Measurements from ENCODE around the gene CATSPERB. TPM values are rescaled to one million over a fixed set of nuclear protein-coding genes. Genes with fewer than 3 reads are reported as not detected.
"Not testable (repeated sequence)": the region's sequence is repeated elsewhere in the genome, so short reads cannot be mapped to it uniquely, and the experiment has no call there.

The CATSPERB gene
- total RNA-seq, 2 experiments from 2014 or later: 5.3 to 7.1 TPM

DNA sequence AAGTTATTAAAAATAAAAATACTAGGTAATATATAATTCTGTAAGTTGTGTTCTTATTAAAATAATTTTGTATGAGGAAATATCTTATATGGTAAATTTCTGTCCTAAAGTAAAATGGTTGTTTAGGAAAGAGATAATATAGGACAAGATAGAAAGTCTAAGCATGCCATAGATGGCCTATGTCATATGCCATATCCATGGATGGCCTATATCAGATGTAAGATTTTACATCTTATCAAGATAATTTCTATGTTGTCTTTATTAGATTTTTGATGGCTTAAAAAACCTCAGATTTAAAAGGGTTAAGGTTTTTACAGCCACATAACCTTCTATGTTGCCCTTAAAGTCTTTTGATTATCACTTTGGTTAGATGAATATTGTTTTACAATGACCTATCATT is 52.6 kb downstream of the CATSPERB start:
- Histone ChIP-seq H3K36me3 (ENCODE audit: insufficient read depth, low read length) (no peaks in the 10 kb centered on the region), H3K27me3 (ENCODE audit: control insufficient read depth in 1 of 2, insufficient read depth in 2 of 2, low read length in 2 of 2) (no peaks in the 10 kb centered on the region), H3K9me3 (ENCODE audit: control insufficient read depth in 1 of 2, insufficient read depth in 1 of 2, low read length in 2 of 2) (no peaks in the 10 kb centered on the region), H3K4me1 (ENCODE audit: insufficient read depth, low read length) (no peaks in the 10 kb centered on the region), H3K27ac (ENCODE audit: low read depth in 1 of 2, low read length in 2 of 2) (no peak overlapping the region), H3K4me3 (ENCODE audit: low read length) (no peak overlapping the region)
- Mint-ChIP-seq H3K4me3 (no peak overlapping the region), H3K36me3 (ENCODE audit: low read depth) (peaks cover 31% of the 10 kb centered on the region), H3K9me3 (no peaks in the 10 kb centered on the region), H3K27me3 (no peaks in the 10 kb centered on the region), H3K4me1 (ENCODE audit: low read depth) (no peaks in the 10 kb centered on the region), H3K27ac (no peak overlapping the region)
- CTCF ChIA-PET: no interaction called here
- POLR2A ChIA-PET: no interaction called here
- ATAC-seq (ENCODE audit: poor library complexity) (no peak), DNase-seq (no peak)
- intact Hi-C loops (cut with DNase I, micrococcal nuclease): no loop called here
- TF ChIP-seq, protein P1, sequence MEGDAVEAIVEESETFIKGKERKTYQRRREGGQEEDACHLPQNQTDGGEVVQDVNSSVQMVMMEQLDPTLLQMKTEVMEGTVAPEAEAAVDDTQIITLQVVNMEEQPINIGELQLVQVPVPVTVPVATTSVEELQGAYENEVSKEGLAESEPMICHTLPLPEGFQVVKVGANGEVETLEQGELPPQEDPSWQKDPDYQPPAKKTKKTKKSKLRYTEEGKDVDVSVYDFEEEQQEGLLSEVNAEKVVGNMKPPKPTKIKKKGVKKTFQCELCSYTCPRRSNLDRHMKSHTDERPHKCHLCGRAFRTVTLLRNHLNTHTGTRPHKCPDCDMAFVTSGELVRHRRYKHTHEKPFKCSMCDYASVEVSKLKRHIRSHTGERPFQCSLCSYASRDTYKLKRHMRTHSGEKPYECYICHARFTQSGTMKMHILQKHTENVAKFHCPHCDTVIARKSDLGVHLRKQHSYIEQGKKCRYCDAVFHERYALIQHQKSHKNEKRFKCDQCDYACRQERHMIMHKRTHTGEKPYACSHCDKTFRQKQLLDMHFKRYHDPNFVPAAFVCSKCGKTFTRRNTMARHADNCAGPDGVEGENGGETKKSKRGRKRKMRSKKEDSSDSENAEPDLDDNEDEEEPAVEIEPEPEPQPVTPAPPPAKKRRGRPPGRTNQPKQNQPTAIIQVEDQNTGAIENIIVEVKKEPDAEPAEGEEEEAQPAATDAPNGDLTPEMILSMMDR (IDR thresholded peaks at IDR 0.05): no peak

DNA sequence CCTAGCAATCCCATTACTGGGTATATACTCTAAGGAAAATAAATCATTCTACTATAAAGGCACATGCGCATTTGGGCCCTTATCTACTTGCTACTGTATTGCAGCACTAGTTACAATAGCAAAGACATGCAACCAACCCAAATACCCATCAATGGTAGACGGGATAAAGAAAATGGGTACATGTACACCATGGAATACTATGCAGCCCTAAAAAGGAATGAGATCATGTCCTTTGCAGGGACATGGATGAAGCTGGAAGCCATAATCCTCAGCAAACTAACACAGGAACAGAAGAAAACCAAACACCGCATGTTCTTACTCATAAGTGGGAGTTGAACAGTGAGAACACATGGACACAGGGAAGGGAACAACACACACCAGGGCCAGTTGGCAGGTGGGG is 54.2 kb downstream of the CATSPERB start:
- H3K36me3 Mint-ChIP-seq (ENCODE audit: low read depth): peaks cover 31% of the 10 kb centered on the region
- H3K4me1 ChIP-seq (ENCODE audit: insufficient read depth, low read length); H3K9me3 Mint-ChIP-seq; H3K27ac ChIP-seq (ENCODE audit: low read depth in 1 of 2, low read length in 2 of 2); H3K27me3 Mint-ChIP-seq; DNase-seq; H3K9me3 ChIP-seq (ENCODE audit: control insufficient read depth in 1 of 2, insufficient read depth in 1 of 2, low read length in 2 of 2); H3K36me3 ChIP-seq (ENCODE audit: insufficient read depth, low read length); intact Hi-C loops (cut with DNase I, micrococcal nuclease); CTCF ChIA-PET; H3K27me3 ChIP-seq (ENCODE audit: control insufficient read depth in 1 of 2, insufficient read depth in 2 of 2, low read length in 2 of 2); H3K4me1 Mint-ChIP-seq (ENCODE audit: low read depth); H3K4me3 ChIP-seq (ENCODE audit: low read length); H3K27ac Mint-ChIP-seq; POLR2A ChIA-PET; H3K4me3 Mint-ChIP-seq; ATAC-seq (ENCODE audit: poor library complexity): not testable (repeated sequence)

DNA sequence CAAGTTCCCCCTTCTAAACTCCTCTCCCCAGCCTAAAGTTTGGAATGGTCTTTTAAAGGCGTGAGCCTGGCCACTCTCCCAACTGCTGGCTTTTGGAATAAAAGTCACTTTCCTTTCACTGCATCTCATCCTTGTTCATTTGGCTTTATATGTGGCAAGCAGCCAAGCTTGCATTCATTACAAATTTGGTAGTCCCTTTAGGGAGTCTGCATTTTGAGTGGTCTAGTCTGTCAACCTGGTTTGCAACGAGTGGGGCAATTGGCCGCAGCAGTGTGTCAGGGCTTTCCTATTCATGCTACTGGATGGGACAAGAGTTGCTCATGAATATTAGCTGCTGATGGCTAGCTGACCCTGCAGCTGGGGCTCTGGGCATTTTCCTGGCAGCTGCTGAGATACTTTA is 57.0 kb downstream of the CATSPERB start:
- Mint-ChIP-seq H3K4me1 (ENCODE audit: low read depth) (no peaks in the 10 kb centered on the region), H3K27me3 (no peaks in the 10 kb centered on the region), H3K4me3 (no peak overlapping the region), H3K27ac (no peak overlapping the region), H3K36me3 (ENCODE audit: low read depth) (peaks cover 22% of the 10 kb centered on the region), H3K9me3 (no peaks in the 10 kb centered on the region)
- Histone ChIP-seq H3K36me3 (ENCODE audit: insufficient read depth, low read length) (no peaks in the 10 kb centered on the region), H3K27ac (ENCODE audit: low read depth in 1 of 2, low read length in 2 of 2) (no peak overlapping the region), H3K4me1 (ENCODE audit: insufficient read depth, low read length) (no peaks in the 10 kb centered on the region), H3K9me3 (ENCODE audit: control insufficient read depth in 1 of 2, insufficient read depth in 1 of 2, low read length in 2 of 2) (no peaks in the 10 kb centered on the region), H3K27me3 (ENCODE audit: control insufficient read depth in 1 of 2, insufficient read depth in 2 of 2, low read length in 2 of 2) (no peaks in the 10 kb centered on the region), H3K4me3 (ENCODE audit: low read length) (no peak overlapping the region)
- no peak for ATAC-seq (ENCODE audit: poor library complexity)
- POLR2A ChIA-PET: no interaction called here
- TF ChIP-seq, protein P1 (IDR thresholded peaks at IDR 0.05): no peak
- intact Hi-C loops (cut with DNase I, micrococcal nuclease): no loop called here
- DNase-seq: no peak
- CTCF ChIA-PET: no interaction called here

DNA sequence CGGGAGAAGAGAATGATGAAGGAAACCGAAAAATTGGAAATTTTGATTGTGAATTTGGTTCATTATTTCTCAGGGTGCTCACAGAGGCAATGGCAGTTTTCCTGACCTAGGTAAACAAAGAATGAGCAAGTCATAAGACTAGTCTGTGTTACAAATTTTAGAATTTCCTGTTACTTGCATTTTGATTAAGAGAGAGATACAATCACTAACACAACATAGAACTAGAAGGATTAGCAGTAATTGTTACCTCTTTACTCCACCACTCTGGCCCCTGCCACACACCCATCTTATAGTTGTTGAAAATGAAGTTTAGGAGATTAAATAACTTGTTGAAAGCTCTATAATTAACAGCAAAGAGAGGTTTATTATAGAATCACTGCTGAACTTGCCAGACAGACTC is 62.0 kb downstream of the CATSPERB start:
- Histone ChIP-seq H3K27me3 (ENCODE audit: control insufficient read depth in 1 of 2, insufficient read depth in 2 of 2, low read length in 2 of 2) (no peaks in the 10 kb centered on the region), H3K4me3 (ENCODE audit: low read length) (no peak overlapping the region), H3K27ac (ENCODE audit: low read depth in 1 of 2, low read length in 2 of 2) (no peak overlapping the region), H3K9me3 (ENCODE audit: control insufficient read depth in 1 of 2, insufficient read depth in 1 of 2, low read length in 2 of 2) (no peaks in the 10 kb centered on the region), H3K36me3 (ENCODE audit: insufficient read depth, low read length) (no peaks in the 10 kb centered on the region), H3K4me1 (ENCODE audit: insufficient read depth, low read length) (no peaks in the 10 kb centered on the region)
- Mint-ChIP-seq H3K4me3 (no peak overlapping the region), H3K9me3 (no peaks in the 10 kb centered on the region), H3K27me3 (no peaks in the 10 kb centered on the region), H3K36me3 (ENCODE audit: low read depth) (peaks cover 30% of the 10 kb centered on the region), H3K4me1 (ENCODE audit: low read depth) (no peaks in the 10 kb centered on the region), H3K27ac (no peak overlapping the region)
- POLR2A ChIA-PET: no interaction called here
- intact Hi-C loops (cut with DNase I, micrococcal nuclease): no loop called here
- TF ChIP-seq, protein P1 (IDR thresholded peaks at IDR 0.05): no peak
- CTCF ChIA-PET: no interaction called here
- no peak for ATAC-seq (ENCODE audit: poor library complexity)
- no peak for DNase-seq

DNA sequence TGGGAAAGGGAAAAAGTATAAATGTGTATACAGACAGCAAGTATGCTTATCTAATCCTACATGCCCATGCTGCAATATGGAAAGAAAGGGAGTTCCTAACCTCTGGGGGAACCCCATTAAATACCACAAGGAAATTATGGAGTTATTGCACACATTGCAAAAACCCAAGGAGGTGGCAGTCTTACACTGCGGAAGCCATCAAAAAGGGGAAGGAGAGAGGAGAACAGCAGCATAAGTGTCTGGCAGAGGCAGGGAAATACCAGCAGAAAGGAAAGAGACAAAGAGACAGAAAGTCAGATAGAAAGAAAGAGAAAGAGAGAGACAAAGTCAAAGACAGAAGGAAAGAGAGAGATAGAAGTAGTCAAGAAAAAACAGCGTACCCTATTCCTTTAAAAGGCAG is 64.8 kb downstream of the CATSPERB start:
- CTCF ChIA-PET; H3K4me3 ChIP-seq (ENCODE audit: low read length); H3K4me1 ChIP-seq (ENCODE audit: insufficient read depth, low read length); POLR2A ChIA-PET; H3K27me3 ChIP-seq (ENCODE audit: control insufficient read depth in 1 of 2, insufficient read depth in 2 of 2, low read length in 2 of 2); intact Hi-C loops (cut with DNase I, micrococcal nuclease); H3K27ac Mint-ChIP-seq; H3K9me3 Mint-ChIP-seq; H3K36me3 ChIP-seq (ENCODE audit: insufficient read depth, low read length); H3K9me3 ChIP-seq (ENCODE audit: control insufficient read depth in 1 of 2, insufficient read depth in 1 of 2, low read length in 2 of 2); H3K4me3 Mint-ChIP-seq; ATAC-seq (ENCODE audit: poor library complexity); H3K27me3 Mint-ChIP-seq; H3K27ac ChIP-seq (ENCODE audit: low read depth in 1 of 2, low read length in 2 of 2); H3K4me1 Mint-ChIP-seq (ENCODE audit: low read depth): not testable (repeated sequence)
- H3K36me3 Mint-ChIP-seq (ENCODE audit: low read depth): peaks cover 30% of the 10 kb centered on the region
- DNase-seq: peak in 3 of 14 experiments; percentile 3 to 25 (median 15)
